ENCODE data around the gene PLEKHA1. TPM values are rescaled to one million over a fixed set of nuclear protein-coding genes. Genes with fewer than 3 reads are reported as not detected.

The PLEKHA1 gene
- total RNA-seq, 1 experiment from 2014 or later, result 28.5 TPM

DNA sequence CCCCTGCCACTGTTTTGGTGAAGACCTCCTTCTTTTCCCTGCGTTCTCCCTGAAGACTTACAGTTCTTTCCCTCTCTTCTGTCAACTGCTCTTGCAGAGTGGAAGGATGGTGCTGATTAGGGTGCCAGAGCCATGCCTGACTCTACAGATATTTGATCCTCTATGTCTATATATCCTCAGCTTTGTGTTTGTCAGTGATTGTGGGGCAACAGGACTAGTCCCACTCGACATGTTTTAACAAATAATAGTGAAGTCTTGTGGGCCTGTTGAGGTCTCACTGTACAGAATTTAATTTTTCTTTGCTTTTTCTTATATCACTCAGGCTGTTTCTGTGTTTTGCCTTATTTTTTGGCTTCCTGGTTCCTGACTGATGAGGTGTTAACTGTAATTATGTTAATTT, 5.0 kb downstream of the PLEKHA1 start:
- H3K36me3 ChIP-seq (replicated peaks; ENCODE audit: control insufficient read depth, insufficient read depth, low read length), result no peaks in the 10 kb centered on the region
- no peaks in the 10 kb centered on the region for H3K27me3 ChIP-seq (ENCODE audit: control insufficient read depth, insufficient read depth, low read length)
- H3K4me3 ChIP-seq (ENCODE audit: insufficient read depth, low read depth, low read length), result no peak overlapping the region
- DNase-seq, result no peak

DNA sequence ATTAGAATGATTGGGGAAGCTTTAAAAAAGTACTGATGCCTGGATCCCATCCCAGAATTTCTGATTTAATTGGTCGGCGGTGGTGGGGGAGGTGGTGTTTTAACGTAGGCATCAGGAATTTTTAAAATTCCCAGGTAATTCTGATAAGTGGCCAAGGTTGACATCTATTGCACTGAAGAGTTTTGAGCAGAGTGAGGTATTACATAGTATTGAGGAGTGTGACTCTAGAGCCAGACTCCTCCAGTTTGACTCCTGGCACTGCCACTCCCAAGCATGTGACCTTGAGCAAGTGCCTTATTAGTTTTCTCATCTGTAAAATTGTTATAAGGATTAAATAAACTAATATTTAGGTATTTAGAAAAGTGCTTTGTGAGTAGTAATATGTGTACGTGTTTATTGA, 6.2 kb downstream of the PLEKHA1 start:
- Histone ChIP-seq H3K4me3 (ENCODE audit: insufficient read depth, low read depth, low read length) (no peak overlapping the region), H3K27me3 (ENCODE audit: control insufficient read depth, insufficient read depth, low read length) (no peaks in the 10 kb centered on the region), H3K36me3 (replicated peaks; ENCODE audit: control insufficient read depth, insufficient read depth, low read length) (no peaks in the 10 kb centered on the region)
- no peak for DNase-seq

DNA sequence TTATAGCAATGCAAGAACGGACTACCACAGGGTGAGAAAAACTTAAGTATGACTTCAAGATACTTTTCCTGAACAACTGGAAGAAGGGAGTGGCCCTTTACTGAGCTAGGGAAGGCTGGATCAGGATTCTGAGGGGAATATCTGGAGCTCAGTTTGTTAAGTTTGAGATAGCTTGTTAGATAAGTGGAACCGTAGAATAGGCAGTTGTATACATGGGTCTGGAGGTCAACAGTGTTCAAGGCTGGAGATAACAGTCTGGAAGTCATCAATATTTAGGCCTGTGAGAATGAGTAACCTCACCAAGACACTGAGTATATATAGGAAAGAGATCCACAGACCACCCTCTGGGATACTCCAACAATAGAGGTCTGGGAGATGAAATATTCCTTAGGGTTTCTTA, 7.2 kb downstream of the PLEKHA1 start:
- Histone ChIP-seq H3K36me3 (replicated peaks; ENCODE audit: control insufficient read depth, insufficient read depth, low read length) (no peaks in the 10 kb centered on the region), H3K27me3 (ENCODE audit: control insufficient read depth, insufficient read depth, low read length) (no peaks in the 10 kb centered on the region), H3K4me3 (ENCODE audit: insufficient read depth, low read depth, low read length) (no peak overlapping the region)
- no peak for DNase-seq

DNA sequence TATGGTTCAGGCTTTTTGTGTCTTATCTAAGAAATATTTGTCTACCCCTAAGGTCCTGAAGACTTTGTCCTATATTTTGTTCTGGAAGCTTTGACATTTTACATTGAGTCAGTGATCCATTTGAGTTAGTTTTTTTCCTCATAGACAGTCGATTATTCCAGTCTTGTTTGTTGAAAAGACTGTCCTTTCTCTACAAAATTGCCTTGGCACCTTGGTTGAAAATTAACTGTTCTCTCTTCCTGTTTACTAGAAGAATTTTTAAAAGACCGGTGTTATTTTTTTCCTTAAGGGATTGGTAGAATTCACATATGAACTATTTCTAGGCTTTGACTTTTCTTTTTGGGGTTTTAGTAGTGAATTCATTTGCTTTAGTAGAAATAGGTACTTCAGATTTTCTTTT, 12.0 kb downstream of the PLEKHA1 start:
- Histone ChIP-seq H3K36me3 (replicated peaks; ENCODE audit: control insufficient read depth, insufficient read depth, low read length) (no peaks in the 10 kb centered on the region), H3K27me3 (ENCODE audit: control insufficient read depth, insufficient read depth, low read length) (no peaks in the 10 kb centered on the region), H3K4me3 (ENCODE audit: insufficient read depth, low read depth, low read length) (no peak overlapping the region)
- no peak for DNase-seq

DNA sequence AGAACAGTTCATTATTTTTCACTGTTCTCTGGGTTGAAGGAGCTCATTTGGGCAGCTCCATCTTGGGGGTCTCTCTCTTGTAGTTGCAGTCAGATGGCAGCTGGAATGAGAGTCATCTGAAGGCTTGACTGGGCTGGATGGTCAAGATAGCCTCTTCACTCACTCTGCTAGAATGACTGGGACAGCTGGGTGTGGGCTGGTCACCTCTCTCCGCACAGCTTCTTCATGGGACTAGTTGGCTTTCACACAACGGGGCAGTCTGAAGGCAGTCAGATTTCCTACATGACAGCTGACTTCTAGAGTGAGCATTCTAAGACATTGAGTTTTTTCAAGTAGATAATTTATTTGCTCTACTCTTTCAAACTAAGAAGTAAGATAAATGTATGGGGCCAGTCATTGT, 13.1 kb downstream of the PLEKHA1 start:
- DNase-seq, result no peak
- Histone ChIP-seq H3K27me3 (ENCODE audit: control insufficient read depth, insufficient read depth, low read length) (no peaks in the 10 kb centered on the region), H3K36me3 (replicated peaks; ENCODE audit: control insufficient read depth, insufficient read depth, low read length) (no peaks in the 10 kb centered on the region), H3K4me3 (ENCODE audit: insufficient read depth, low read depth, low read length) (no peak overlapping the region)

DNA sequence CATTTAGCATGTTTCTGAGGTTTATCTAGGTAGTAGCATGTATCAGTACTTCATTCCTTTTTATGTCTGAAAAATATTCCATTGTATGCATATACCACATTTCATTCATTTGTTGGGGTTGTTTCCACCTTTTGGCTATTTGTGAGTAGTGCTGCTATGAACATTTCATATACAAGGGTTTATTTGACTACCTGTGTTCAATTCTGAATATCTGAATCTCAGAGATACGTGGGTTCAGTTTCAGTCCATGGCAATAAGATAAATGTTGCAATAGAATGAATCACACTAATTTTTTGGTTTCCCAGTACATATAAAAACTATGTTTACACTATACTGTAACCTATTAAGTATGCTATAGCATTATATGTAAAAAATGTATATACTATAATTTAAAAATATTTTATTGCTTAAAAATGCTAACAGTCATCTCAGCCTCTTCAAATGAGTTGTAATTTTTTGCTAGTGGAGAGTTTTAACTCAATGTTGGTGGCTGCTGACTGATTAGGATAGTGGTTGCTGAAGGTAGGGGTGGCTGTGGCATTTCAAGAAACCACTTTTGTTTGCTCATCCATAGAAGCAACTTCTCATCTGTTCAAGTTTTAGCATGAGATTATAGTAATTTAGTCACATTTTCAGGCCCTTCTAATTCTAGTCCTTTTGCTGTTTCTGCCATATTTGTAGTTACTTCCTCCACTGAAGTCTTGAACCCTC, 13.9 kb downstream of the PLEKHA1 start:
- no peak overlapping the region for H3K4me3 ChIP-seq (ENCODE audit: insufficient read depth, low read depth, low read length)
- no peaks in the 10 kb centered on the region for H3K27me3 ChIP-seq (ENCODE audit: control insufficient read depth, insufficient read depth, low read length)
- no peaks in the 10 kb centered on the region for H3K36me3 ChIP-seq (replicated peaks; ENCODE audit: control insufficient read depth, insufficient read depth, low read length)
- DNase-seq, result no peak

DNA sequence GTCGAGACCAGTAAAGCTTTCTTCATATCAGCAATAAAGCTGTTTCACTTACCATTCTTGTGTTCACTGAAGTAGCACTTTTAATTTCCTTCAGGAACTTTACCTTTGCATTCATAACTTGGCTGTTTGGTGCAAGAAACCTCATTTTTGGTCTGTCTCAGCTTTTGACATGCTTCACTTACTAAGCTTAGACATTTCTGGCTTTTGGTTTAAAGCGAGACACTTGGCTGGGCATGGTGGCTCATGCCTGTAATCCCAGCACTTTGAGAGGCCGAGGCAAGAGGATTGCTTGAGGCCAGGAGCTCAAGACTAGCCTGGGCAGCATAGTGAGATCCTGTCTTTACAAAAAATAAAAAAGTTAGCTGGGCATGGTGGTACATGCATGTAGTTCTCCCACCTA, 15.8 kb downstream of the PLEKHA1 start:
- no peak for DNase-seq
- no peaks in the 10 kb centered on the region for H3K27me3 ChIP-seq (ENCODE audit: control insufficient read depth, insufficient read depth, low read length)
- peaks cover 1% of the 10 kb centered on the region; the same call in 1 of the 2 replicates for H3K36me3 ChIP-seq (replicated peaks; ENCODE audit: control insufficient read depth, insufficient read depth, low read length)
- H3K4me3 ChIP-seq (ENCODE audit: insufficient read depth, low read depth, low read length), result no peak overlapping the region

DNA sequence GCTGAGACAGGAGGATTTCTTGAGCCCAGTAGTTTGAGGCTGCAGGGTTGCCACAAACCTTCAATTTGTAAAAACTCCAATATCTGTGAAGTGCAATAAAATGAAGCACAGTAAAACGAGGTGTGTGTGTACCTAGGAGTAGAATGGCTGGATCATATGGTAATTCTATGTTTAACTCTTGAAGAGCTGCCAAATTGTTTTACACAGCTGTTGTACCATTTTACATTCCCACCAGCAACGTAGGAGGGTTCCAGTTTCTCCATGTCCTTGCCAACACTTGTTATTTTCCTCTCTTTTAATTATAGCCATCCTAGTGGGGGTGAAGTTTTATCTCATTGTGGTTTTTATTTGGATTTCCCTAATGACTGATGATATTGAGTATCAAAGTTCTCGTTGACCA, 16.2 kb downstream of the PLEKHA1 start:
- no peak overlapping the region for H3K4me3 ChIP-seq (ENCODE audit: insufficient read depth, low read depth, low read length)
- DNase-seq, result no peak
- H3K27me3 ChIP-seq (ENCODE audit: control insufficient read depth, insufficient read depth, low read length), result no peaks in the 10 kb centered on the region
- H3K36me3 ChIP-seq (replicated peaks; ENCODE audit: control insufficient read depth, insufficient read depth, low read length), result peaks cover 1% of the 10 kb centered on the region; the same call in 1 of the 2 replicates

DNA sequence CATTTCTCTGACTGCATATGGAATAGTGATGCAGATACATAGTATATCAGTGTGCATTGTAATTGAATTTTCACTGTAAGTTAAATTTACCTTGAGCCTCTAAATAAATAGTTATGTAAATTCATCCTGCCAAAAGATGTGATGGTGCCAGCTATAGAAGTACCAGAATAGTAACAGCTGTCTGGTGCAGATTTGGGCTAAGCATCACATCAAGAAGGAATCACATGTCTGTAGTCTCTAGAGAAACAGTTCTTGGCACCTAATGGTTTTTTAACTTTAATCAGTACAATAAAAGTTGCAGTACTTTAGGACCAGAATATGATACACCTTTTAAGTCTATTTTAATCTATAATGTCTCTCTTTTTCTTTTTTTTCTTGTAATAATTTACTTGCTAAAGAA, 17.4 kb downstream of the PLEKHA1 start:
- Histone ChIP-seq H3K36me3 (replicated peaks; ENCODE audit: control insufficient read depth, insufficient read depth, low read length) (peaks cover 1% of the 10 kb centered on the region; the same call in 1 of the 2 replicates), H3K27me3 (ENCODE audit: control insufficient read depth, insufficient read depth, low read length) (no peaks in the 10 kb centered on the region), H3K4me3 (ENCODE audit: insufficient read depth, low read depth, low read length) (no peak overlapping the region)
- no peak for DNase-seq

DNA sequence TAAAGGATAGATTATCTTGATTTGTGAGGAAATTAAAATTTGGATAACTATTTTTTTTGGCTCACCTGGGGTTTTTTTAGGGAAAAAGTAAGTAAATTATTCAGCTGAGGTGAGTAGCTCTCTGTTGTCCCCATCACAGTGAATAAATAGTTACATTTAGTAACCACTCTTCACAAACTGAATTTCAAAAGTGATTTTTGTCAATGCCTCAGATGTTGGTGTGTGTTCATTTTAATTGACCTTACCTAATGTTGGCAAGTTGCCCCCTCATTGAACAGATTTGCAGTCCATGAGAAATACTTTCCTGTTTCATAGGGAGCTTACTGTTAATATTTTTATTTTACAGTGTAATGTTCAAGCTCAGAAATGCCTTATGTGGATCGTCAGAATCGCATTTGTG, 18.3 kb downstream of the PLEKHA1 start:
- H3K27me3 ChIP-seq (ENCODE audit: control insufficient read depth, insufficient read depth, low read length), result no peaks in the 10 kb centered on the region
- no peak overlapping the region for H3K4me3 ChIP-seq (ENCODE audit: insufficient read depth, low read depth, low read length)
- peaks cover 1% of the 10 kb centered on the region; the same call in 1 of the 2 replicates for H3K36me3 ChIP-seq (replicated peaks; ENCODE audit: control insufficient read depth, insufficient read depth, low read length)
- no peak for DNase-seq

DNA sequence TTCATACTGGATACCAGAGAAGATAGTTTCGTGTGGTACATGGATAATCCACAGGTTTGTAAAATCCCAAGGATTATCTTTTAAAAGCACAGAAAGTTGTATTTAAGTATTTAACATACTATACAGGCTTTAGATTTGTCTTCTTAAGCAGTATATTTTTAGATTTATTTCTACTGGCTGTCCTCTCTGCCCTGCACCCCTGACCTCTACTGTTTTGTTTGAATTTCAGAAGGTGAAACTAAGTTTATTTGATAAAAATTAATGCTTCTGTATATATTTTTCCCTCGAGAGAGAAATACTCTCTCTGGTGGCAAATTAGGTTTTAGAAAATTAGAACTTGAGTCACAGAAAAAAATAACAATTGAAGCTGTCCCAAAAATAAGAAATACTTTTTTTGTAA, 18.8 kb downstream of the PLEKHA1 start:
- Histone ChIP-seq H3K36me3 (replicated peaks; ENCODE audit: control insufficient read depth, insufficient read depth, low read length) (peaks cover 1% of the 10 kb centered on the region; the same call in 1 of the 2 replicates), H3K27me3 (ENCODE audit: control insufficient read depth, insufficient read depth, low read length) (no peaks in the 10 kb centered on the region), H3K4me3 (ENCODE audit: insufficient read depth, low read depth, low read length) (no peak overlapping the region)
- no peak for DNase-seq

DNA sequence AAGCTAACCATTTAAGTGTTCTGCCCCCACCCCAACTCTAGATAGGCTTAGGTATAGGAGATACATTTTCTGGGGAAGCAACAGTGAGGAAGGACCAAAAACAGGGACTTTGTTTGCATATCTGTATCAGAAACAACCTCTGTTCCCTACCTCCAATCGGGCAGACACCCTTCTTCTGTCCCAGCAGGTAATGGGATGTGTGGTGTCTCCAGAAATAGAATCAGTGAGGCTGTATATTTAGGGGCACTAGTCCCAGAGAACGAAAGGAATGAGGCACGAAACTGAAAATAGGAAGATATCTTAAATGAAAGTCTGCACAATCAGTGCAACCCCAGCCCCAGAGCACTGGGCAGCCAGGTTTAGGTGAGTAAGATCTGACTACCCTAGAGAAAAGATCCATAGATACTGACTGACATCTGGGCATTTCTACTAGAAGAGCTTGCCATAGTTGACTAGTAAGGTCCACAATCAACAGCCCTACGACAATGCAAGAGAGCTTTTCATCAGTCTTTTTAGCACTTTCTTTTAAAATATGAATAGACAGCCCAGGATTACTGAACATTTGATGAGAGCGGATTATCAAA, 28.1 kb downstream of the PLEKHA1 start:
- Histone ChIP-seq H3K27me3 (ENCODE audit: control insufficient read depth, insufficient read depth, low read length) (no peaks in the 10 kb centered on the region), H3K36me3 (replicated peaks; ENCODE audit: control insufficient read depth, insufficient read depth, low read length) (no peaks in the 10 kb centered on the region; the same call in 1 of the 2 replicates), H3K4me3 (ENCODE audit: insufficient read depth, low read depth, low read length) (no peak overlapping the region)
- no peak for DNase-seq

DNA sequence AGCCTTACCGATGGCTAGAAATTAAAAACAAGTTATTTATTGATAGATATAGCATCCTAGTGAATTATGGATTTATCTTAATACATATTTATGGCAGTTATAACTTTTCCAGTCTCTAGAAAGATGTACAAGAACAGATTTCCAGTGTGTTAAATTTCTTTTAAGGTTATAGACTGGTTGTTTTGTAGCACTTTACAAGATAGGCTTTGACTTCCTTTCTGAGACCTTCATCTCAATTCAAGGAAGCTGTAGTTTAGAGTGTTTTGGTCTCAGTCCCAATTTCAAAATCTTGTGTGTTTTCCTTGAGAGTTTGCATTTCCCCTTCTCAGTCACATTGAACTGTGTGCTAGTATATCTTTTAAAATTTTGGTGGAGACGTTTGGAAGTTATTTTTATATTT, 30.1 kb downstream of the PLEKHA1 start:
- Histone ChIP-seq H3K4me3 (ENCODE audit: insufficient read depth, low read depth, low read length) (no peak overlapping the region), H3K36me3 (replicated peaks; ENCODE audit: control insufficient read depth, insufficient read depth, low read length) (no peaks in the 10 kb centered on the region; the same call in 1 of the 2 replicates), H3K27me3 (ENCODE audit: control insufficient read depth, insufficient read depth, low read length) (no peaks in the 10 kb centered on the region)
- no peak for DNase-seq

DNA sequence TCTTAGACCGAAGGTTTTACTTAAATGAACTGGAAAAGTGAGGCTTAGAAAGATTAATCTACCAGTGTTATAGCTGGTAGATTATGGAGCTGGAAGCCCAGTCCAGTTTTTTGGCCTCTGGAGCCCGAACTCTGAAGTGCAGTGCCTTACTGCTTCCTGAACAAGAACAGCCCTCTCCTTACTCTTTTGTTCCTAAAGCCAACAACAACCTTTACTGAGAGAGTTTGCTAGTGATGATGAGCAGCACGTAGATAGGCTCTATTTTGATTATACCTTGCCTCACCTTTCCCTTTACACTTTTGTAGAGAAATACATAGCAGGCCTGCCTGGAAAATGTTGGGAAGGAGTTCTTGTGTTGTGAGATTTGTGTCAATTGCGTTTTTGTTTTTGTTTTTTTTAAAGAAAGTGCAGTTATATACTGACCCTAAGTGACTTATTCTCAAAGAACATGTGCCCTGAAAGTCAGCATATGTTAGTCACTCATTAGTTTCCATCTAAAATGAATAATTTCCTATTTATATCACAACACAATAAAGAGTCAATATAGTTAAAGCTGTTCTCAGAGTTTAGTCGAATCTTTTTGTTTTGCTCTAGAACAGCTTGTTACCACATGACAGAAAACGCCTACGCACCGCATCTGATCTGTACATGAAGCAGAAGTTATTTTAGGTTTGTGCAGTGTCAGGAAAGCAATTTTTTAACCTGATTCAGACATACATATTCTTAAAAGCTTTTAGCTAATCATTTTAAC, 33.0 kb downstream of the PLEKHA1 start:
- no peak for DNase-seq
- no peaks in the 10 kb centered on the region for H3K27me3 ChIP-seq (ENCODE audit: control insufficient read depth, insufficient read depth, low read length)
- H3K4me3 ChIP-seq (ENCODE audit: insufficient read depth, low read depth, low read length), result no peak overlapping the region
- H3K36me3 ChIP-seq (replicated peaks; ENCODE audit: control insufficient read depth, insufficient read depth, low read length), result no peaks in the 10 kb centered on the region; the same call in 1 of the 2 replicates

DNA sequence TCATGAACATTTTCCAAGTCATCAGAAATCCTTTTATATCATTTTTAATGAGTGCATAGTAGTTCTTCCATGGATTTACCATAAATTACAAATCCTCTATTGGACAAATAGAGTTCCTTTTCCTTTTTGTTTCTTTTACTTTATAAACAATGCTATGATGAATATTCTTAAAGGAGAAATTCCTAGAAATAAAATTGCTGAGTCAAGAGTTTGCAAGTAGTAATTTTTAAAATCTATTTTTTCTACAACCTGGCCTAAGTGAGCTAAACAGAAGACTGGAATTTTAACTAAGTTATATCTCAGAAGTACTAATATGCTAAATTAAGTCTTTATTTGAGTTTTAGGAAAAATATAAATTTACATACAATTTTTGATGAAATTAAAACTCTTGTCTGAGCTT, 38.8 kb downstream of the PLEKHA1 start:
- DNase-seq, result no peak
- H3K4me3 ChIP-seq (ENCODE audit: insufficient read depth, low read depth, low read length), result no peak overlapping the region
- H3K36me3 ChIP-seq (replicated peaks; ENCODE audit: control insufficient read depth, insufficient read depth, low read length), result peaks cover 1% of the 10 kb centered on the region
- H3K27me3 ChIP-seq (ENCODE audit: control insufficient read depth, insufficient read depth, low read length), result no peaks in the 10 kb centered on the region
